Measurements from ENCODE around the gene SRGAP3. TPM values are rescaled to one million over a fixed set of nuclear protein-coding genes. Genes with fewer than 3 reads are reported as not detected.

Gene SRGAP3
- total and polyA plus RNA-seq, 10 of the 15 experiments (the other 5 are each of a cell fraction or from before 2014, with no cell fraction given), result 0.32 to 1.7 (median 0.99) TPM

DNA sequence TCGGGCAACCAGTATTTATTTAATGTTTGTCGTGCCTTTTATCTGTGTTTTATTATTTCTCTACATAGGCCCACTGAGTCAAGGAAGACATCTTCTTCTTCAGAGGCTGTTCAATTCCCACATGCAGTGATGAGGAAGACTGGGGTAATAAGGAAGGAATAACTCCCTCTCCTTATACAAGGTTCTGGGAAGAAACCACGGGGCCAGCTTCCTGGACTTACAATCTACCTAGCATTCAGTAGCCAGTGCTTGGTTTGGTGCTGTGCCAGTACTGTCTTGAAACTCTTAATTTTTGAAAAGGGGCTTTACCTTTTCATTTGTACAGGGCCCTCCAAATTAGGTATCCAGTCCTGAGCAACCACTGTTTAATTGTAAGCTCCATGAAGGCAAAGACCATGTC is 51.2 kb downstream of the SRGAP3 start:
- no peaks in the 10 kb centered on the region for H3K36me3 ChIP-seq (ENCODE audit: control insufficient read depth in 2 of 2, insufficient read depth in 2 of 2, low read length in 1 of 2)
- ATAC-seq (no peak), DNase-seq (ENCODE audit: low read depth, low spot score) (no peak), FAIRE-seq (no peak)
- H2AFZ ChIP-seq (ENCODE audit: control insufficient read depth, low read depth, low read length), result no peak overlapping the region
- no TSS peak for BruUV-seq (replicated peaks)
- ChIA-PET POLR2A (no interaction called here), CTCF (no interaction called here), SMC1A (ENCODE audit: uncharacterized antibody, unreplicated experiment) (no interaction called here), RAD21 (ENCODE audit: unreplicated experiment) (no interaction called here)
- no peak overlapping the region for H3K9ac ChIP-seq (ENCODE audit: control insufficient read depth, insufficient read depth, low read length)
- no peak overlapping the region for H3K4me2 ChIP-seq (ENCODE audit: control insufficient read depth, insufficient read depth)
- H3K79me2 ChIP-seq (ENCODE audit: control insufficient read depth, insufficient read depth, low read length), result no peaks in the 10 kb centered on the region
- intact Hi-C loops (cut with micrococcal nuclease; ENCODE audit: unreplicated experiment), result no loop called here
- WGBS (ENCODE audit: insufficient coverage, insufficient replicate concordance, low lambda C conversion rate, missing lambda C conversion rate), result 50% methylated on average over 3 of the region's 3 CpGs
- no peak overlapping the region for H3K27ac ChIP-seq (ENCODE audit: control insufficient read depth, insufficient read depth)
- no peaks in the 10 kb centered on the region for H3K9me3 ChIP-seq (replicated peaks; ENCODE audit: control insufficient read depth, insufficient read depth, low read length)
- no peak overlapping the region for H3K4me3 ChIP-seq
- no peaks in the 10 kb centered on the region for H4K20me1 ChIP-seq (ENCODE audit: control insufficient read depth, insufficient read depth)
- TF ChIP-seq BMI1 (IDR thresholded peaks at IDR 0.05; ENCODE audit: borderline replicate concordance) (no peak), ZNF24 (IDR thresholded peaks at IDR 0.05) (no peak), TAF1 (IDR thresholded peaks at IDR 0.05; ENCODE audit: borderline replicate concordance, low read depth, low read length) (no peak), CBX5 (IDR thresholded peaks at IDR 0.05; ENCODE audit: low read depth) (no peak), NR2C2 (IDR thresholded peaks at IDR 0.05; ENCODE audit: borderline replicate concordance, control insufficient read depth, insufficient read length, low read depth) (no peak), KDM1A (IDR thresholded peaks at IDR 0.05; ENCODE audit: borderline replicate concordance) (no peak), RELA (IDR thresholded peaks at IDR 0.05; ENCODE audit: borderline replicate concordance, partially characterized antibody) (no peak), ETV6 (conservative IDR thresholded peaks at IDR 0.05 in 1 of 2, IDR thresholded peaks at IDR 0.05 in 1 of 2; ENCODE audit: borderline replicate concordance in 1 of 2, low read depth in 1 of 2) (no peak), HDGF (IDR thresholded peaks at IDR 0.05) (no peak)
- TF ChIP-seq, protein P1, sequence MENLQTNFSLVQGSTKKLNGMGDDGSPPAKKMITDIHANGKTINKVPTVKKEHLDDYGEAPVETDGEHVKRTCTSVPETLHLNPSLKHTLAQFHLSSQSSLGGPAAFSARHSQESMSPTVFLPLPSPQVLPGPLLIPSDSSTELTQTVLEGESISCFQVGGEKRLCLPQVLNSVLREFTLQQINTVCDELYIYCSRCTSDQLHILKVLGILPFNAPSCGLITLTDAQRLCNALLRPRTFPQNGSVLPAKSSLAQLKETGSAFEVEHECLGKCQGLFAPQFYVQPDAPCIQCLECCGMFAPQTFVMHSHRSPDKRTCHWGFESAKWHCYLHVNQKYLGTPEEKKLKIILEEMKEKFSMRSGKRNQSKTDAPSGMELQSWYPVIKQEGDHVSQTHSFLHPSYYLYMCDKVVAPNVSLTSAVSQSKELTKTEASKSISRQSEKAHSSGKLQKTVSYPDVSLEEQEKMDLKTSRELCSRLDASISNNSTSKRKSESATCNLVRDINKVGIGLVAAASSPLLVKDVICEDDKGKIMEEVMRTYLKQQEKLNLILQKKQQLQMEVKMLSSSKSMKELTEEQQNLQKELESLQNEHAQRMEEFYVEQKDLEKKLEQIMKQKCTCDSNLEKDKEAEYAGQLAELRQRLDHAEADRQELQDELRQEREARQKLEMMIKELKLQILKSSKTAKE (IDR thresholded peaks at IDR 0.05; ENCODE audit: low read depth, poor library complexity, severe bottlenecking), result no peak
- TF ChIP-seq, protein P2, sequence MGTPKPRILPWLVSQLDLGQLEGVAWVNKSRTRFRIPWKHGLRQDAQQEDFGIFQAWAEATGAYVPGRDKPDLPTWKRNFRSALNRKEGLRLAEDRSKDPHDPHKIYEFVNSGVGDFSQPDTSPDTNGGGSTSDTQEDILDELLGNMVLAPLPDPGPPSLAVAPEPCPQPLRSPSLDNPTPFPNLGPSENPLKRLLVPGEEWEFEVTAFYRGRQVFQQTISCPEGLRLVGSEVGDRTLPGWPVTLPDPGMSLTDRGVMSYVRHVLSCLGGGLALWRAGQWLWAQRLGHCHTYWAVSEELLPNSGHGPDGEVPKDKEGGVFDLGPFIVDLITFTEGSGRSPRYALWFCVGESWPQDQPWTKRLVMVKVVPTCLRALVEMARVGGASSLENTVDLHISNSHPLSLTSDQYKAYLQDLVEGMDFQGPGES (IDR thresholded peaks at IDR 0.05), result no peak
- TF ChIP-seq, protein P3, sequence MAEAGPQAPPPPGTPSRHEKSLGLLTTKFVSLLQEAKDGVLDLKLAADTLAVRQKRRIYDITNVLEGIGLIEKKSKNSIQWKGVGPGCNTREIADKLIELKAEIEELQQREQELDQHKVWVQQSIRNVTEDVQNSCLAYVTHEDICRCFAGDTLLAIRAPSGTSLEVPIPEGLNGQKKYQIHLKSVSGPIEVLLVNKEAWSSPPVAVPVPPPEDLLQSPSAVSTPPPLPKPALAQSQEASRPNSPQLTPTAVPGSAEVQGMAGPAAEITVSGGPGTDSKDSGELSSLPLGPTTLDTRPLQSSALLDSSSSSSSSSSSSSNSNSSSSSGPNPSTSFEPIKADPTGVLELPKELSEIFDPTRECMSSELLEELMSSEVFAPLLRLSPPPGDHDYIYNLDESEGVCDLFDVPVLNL (IDR thresholded peaks at IDR 0.05; ENCODE audit: low read depth, low read length), result no peak
- TF ChIP-seq, protein P4, sequence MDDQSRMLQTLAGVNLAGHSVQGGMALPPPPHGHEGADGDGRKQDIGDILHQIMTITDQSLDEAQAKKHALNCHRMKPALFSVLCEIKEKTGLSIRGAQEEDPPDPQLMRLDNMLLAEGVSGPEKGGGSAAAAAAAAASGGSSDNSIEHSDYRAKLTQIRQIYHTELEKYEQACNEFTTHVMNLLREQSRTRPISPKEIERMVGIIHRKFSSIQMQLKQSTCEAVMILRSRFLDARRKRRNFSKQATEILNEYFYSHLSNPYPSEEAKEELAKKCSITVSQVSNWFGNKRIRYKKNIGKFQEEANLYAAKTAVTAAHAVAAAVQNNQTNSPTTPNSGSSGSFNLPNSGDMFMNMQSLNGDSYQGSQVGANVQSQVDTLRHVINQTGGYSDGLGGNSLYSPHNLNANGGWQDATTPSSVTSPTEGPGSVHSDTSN (IDR thresholded peaks at IDR 0.05; ENCODE audit: insufficient replicate concordance, low read depth, low read length), result no peak
- H3K27me3 ChIP-seq (replicated peaks in 1 of 2; ENCODE audit: control insufficient read depth in 2 of 2, insufficient read depth in 2 of 2, low read length in 1 of 2), result 0 out of 4 replicates have a peak, but pooled peaks cover 0 to 1% of the 10 kb centered on the region in 2 experiments
- H3K4me1 ChIP-seq (ENCODE audit: control insufficient read depth, insufficient read depth, low read length), result no peaks in the 10 kb centered on the region
- in situ Hi-C loops (cut with MboI), result no loop called here
